GM10266 (cell line): ENCODE results near the gene PRCC.
A peak's percentile ranks its signal among the peaks of the same experiment; 100 is the strongest.

Source experiments
- DNase-seq: peaks from one replicate; pipeline ENCODE4 v3.0.0; 2012; ENCODE audit errors: extremely low spot score
- CTCF ChIP-seq: IDR thresholded peaks from 2 replicates; pipeline ENCODE4 v1.5.1; 2012; ENCODE audit warnings: mild to moderate bottlenecking, low read depth; ENCODE audit not compliant: control insufficient read depth, insufficient read depth; ENCODE audit errors: missing control alignments

PRCC gene

GRCh38 chr1:156767101-156767878 is at the start of gene PRCC:
TSS of gene PRCC (plus strand) at chr1:156767535. CDS start at chr1:156767772, 237 bp downstream.
- peak; percentile 89 for DNase-seq
- no peak for TF ChIP-seq CTCF

- TF ChIP-seq CTCF: no peak
- DNase-seq: no peak
These were observed 46.2 kb upstream of the PRCC start for GRCh38 chr1:156721131-156721530.

GRCh38 chr1:156721535-156721934 is 45.8 kb upstream of the PRCC start:
- no peak for TF ChIP-seq CTCF
- no peak for DNase-seq

GRCh38 chr1:156725683-156726280 is 41.6 kb upstream of the PRCC start:
- DNase-seq: peak; percentile 85
- TF ChIP-seq CTCF: peak; percentile 93

GRCh38 chr1:156726549-156727226 is 40.6 kb upstream of the PRCC start:
- peak; percentile 77 for DNase-seq
- peak; percentile 77 for TF ChIP-seq CTCF

GRCh38 chr1:156727492-156727891 is 39.8 kb upstream of the PRCC start:
- no peak for TF ChIP-seq CTCF
- DNase-seq: no peak
